Urothelium cell line (cell line): ENCODE measurements around the gene KCNMA1.
A peak's percentile ranks its signal among the peaks of the same experiment; 100 is the strongest.

ENCODE experiments used
- DNase-seq: peaks from one replicate; pipeline ENCODE4 v3.0.0; 2011; ENCODE audit warnings: low spot score, mixed read lengths
- FAIRE-seq: peaks from 2 replicates; lab custom pipeline; 2011; peaks lifted over from hg19 to GRCh38; lab: Jason Lieb, UNC

Gene KCNMA1

DNA sequence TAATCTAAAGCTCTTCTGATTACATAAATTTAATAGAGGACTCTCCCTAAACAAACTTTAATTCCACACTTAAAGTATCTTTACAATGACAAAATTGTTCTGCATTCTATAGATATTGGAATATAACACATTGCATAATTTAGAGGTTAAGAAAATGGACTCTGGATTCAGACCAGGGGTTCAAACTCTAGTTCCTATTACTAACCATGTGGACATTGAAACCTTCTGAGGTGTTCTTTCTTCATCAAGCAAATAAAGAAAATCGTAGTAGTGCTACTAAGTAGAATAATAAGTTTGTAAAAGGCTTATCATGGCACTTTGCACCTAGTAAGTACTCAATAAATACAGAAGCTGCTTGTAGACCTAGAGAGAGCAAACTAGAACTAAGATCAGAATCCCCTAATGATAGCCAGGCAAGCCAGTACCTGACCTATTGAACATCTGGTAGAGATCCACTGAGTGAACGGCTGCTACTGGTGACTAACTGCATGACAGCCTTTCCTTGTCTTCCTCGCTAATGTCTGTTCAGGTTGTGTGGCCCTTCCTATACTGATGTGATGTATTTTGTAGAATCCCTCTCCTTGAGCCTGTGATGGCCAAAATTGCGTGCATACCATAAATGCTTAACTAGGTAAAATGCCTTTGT lies 430.3 kb downstream of the KCNMA1 start:
- DNase-seq, result no peak
- FAIRE-seq, result no peak

DNA sequence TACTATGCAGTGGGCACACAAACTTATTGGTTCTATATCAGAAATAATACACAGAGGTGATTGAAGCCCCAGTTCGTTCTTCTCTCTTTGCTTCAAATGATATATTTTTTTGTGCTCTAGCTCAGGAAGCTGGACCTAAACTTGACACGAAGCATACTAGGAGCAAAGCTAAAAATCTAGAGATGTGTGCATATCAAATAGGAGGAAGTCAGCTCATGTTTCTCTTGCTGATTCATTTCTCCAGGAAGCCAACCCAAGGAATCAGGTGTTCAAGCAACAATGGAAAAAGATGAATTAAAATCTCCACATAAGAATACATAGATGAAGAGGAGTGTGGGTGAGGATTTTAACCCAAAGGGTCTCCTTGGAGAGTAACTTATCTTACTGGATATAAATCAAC lies 432.5 kb downstream of the KCNMA1 start:
- FAIRE-seq (no peak), DNase-seq (no peak)

DNA sequence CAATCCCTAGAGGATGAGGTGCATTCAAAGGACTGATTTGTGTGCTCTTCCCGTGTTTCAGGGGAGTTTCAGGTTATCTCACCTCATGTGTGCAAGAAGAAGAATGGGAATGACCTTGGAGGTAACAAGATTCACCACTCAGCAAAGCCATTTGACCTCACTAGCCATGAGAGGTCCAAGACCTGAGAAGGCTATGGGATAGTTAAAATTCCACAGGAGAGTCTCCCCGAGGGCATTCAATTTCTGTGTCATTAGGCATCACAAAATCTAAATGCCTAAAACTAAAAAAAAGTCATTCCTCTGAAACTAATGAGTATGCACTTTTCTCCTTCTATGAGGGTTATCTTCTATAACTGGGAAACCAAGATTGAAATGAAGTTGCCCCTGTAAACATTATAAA lies 433.4 kb downstream of the KCNMA1 start:
- FAIRE-seq (no peak), DNase-seq (no peak)

- FAIRE-seq, result no peak
- no peak for DNase-seq
Observed at GRCh38 chr10:77202857-77203256, 434.8 kb downstream of the KCNMA1 start.

DNA sequence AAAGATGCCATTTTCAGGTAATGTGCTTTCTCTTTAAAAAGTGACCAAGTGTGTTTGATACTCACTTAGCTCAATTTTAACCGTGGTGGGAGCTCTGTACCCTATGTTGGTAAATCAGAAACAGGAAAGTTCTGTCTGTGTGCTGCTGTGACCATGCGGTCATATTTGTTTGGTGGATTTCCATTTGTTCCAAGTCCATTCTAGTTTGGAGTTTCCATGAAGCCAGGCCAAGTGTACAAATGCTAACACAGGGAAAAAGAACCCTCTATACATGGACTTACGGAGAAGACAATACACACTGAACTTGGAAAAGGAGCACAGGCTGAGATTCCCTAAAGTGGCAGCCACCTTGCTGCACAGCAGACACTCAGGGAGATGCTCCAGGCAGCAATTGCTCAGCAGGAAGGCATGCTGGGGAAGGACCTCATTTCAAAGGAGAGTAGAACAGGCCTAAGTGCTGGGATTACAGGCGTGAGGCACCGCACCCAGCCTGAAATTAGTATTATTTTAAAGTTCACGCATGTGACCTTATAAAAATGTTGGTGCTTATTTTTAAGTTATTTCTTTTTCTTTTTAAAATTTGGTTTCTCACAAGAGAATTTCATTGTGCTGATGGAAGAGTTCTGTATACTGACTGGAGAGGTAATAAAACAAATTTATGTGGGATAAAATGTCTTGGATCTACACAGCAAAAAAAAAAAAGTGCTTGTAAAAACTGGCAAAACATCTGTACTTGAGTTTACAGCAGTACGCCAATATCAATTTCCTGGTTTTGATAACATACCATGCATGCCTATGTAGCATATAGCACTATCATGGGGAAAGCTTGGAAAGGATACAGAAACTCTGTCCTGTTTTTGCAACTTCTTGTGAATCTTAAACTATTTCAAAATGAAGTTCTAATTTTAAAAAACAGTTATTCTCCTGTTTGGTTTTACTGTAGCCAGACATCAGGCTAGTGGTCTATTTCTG lies 436.2 kb downstream of the KCNMA1 start:
- FAIRE-seq, result peak; percentile 27
- no peak for DNase-seq

DNA sequence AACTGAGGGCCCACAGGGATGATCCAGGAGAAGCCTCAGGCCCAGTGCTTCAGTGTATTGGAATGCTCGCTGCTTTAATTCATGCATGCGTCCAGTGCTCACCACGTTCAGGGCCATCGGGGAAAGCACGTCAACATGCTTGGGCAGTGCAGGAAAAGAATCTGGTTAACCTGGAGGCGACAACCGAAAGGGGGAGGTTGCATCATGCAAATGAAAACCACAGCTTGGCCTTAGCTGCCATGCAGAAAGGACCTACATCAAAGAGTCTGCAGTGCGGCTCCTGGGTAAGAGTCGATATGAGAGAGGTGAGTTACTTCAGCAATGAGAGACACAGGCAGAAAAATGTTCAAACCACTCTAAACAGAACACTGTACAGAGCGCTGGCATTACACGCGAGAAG lies 440.1 kb downstream of the KCNMA1 start:
- DNase-seq (no peak), FAIRE-seq (peak; percentile 84)

GRCh38 chr10:77196614-77197013 lies 441.0 kb downstream of the KCNMA1 start:
- FAIRE-seq (no peak), DNase-seq (no peak)

GRCh38 chr10:77195101-77195500 lies 442.5 kb downstream of the KCNMA1 start:
- FAIRE-seq (peak; percentile 77), DNase-seq (peak; percentile 78)

- no peak for FAIRE-seq
- no peak for DNase-seq
Observed at GRCh38 chr10:77193001-77193400, 444.6 kb downstream of the KCNMA1 start.

GRCh38 chr10:77192402-77192801 lies 445.2 kb downstream of the KCNMA1 start:
- DNase-seq, result no peak
- FAIRE-seq, result no peak

- no peak for DNase-seq
- no peak for FAIRE-seq
Observed at GRCh38 chr10:77191324-77192049, 446.1 kb downstream of the KCNMA1 start.

DNA sequence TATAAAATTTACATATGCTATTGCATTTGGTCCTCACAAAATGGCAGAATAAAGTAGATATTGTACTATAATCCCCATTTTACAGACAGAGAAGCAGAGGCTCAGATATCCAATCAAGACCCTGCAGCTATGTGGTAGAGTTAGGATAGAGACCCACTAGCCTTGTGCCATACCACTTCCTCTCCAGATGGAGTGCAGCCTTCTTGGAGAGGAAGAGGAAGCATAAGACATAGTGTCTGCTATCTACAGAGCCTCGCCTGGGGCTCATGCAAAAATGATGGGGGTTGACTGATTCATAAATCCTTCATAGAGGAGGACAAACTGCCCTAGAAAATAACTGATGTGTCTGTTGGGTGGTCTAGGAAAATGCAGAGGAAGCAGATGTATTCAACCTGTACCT lies 447.3 kb downstream of the KCNMA1 start:
- DNase-seq (no peak), FAIRE-seq (no peak)

DNA sequence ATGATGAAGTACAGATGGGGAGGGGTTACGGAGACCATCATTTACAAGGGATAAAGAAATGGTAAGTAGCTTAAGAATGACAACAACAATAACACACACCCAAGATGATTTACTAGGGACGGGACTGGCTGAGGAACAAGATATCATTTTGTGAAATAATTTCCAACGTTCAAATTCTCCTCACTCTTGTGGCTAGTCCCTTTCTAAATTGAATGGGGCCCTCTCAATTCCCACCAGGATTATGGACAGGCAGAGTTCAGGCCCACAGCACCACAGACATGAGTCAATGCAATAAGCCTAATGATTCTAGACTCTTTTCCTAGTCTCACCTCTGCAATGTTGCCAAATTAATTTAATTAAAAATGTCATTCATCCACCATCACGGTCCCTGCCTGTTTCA lies 448.1 kb downstream of the KCNMA1 start:
- DNase-seq (no peak), FAIRE-seq (no peak)

GRCh38 chr10:77189075-77189474 lies 448.5 kb downstream of the KCNMA1 start:
- FAIRE-seq, result no peak
- no peak for DNase-seq

GRCh38 chr10:77188521-77188920 lies 449.1 kb downstream of the KCNMA1 start:
- no peak for DNase-seq
- no peak for FAIRE-seq

DNA sequence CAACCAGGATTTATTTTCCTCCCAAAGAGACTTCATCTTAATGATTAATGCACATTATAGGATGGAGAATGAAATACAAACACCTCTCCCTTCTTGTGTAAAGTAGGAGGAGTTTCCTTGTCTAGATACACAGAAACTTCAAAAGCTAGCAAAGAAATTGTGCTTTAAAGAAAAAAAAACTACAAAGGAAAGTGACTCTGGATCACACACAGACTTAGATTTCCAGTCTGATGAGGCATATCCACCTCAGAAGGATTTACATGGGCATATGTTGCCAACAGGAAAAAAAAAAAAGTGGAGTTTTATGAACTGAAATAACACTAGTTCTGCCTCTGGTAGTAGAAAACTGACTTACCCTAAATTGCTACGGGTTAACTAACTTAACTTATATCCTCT lies 449.6 kb downstream of the KCNMA1 start:
- FAIRE-seq, result no peak

DNA sequence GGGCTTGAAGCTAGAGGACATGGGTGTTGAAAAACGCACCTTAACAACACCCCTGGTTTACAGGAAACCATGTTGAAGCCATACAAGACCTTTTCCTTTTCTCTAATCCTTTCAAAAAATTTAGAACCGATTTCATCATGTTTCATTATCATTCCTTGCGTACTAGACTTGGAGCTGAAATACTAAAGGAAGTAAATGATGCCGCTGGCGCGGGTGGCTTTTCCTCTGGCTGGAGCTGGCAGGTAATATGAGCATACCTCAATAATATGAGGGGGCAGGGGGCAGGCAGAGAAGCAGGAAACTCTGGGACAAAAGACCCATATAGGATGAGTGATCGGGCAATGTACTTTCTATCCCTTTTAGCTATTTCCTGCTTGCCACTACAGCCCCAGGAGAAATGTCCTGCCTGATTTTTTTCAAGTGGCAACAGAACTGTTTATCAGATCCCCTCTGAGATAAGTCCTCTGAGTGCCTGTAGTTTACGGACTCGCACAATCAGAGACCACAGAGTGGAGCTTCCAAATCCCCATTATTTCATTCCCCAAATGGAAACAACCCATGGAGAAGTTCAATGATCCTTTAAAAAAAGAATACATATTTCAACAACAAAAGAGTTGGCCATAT lies 450.1 kb downstream of the KCNMA1 start:
- FAIRE-seq, result no peak
- no peak for DNase-seq

More for the DNA sequence above, 449.6 kb downstream of the KCNMA1 start:
- no peak for DNase-seq

DNA sequence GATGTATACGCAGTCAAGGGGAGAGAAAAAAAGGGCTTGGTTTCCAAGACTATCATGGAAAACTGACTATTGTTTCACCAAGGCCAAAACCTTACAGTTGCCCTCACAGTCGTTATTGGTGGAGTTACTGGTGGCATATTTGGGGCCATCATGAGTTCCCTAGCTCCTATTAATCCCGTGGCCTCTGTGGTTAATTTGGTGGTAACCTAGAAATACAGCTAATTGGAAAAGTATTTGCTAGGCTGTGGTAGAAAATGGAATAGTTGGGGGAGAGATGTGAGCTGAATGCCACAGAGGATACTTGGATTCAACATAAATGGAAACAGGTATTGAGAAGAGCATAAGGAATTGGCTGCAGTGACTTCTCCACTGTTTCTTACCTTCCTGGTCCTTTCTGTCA lies 450.7 kb downstream of the KCNMA1 start:
- DNase-seq (no peak), FAIRE-seq (no peak)

- no peak for FAIRE-seq
- no peak for DNase-seq
Observed at GRCh38 chr10:77185696-77186095, 451.9 kb downstream of the KCNMA1 start.

- FAIRE-seq, result no peak
- DNase-seq, result no peak
Observed at GRCh38 chr10:77182803-77183202, 454.8 kb downstream of the KCNMA1 start.

DNA sequence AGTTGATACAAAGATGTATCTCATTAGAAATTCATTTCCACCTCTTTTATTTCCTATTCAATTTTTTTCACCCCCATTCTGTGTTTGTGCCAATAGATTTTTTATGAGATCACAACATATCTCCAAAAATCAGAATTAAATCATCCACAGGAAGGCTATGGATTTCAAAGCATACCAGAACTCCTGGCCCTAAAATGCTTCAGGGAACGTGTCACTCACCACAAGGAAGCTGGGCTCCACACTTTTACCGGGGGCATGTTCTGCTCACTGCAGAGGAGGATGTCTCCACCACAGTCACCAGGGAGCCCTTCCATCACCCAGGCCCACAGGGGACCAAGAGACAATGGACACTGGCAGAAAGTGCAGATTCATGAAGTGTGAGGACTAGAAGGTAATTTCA lies 456.8 kb downstream of the KCNMA1 start:
- DNase-seq, result no peak
- FAIRE-seq, result peak; percentile 59
